Measurements from ENCODE around the gene ERICH6B. TPM values are rescaled to one million over a fixed set of nuclear protein-coding genes. Genes with fewer than 3 reads are reported as not detected.

The ERICH6B gene
- total RNA-seq, 2 donors from 2014 or later, result not detected

GRCh38 chr13:45627656-45628055 lies 12.1 kb upstream of the ERICH6B start:
- H3K9me3 ChIP-seq, result no peaks in the 10 kb centered on the region
- no peaks in the 10 kb centered on the region for H3K36me3 ChIP-seq
- no peak overlapping the region for H3K27ac ChIP-seq
- H3K4me1 ChIP-seq (ENCODE audit: control insufficient read depth in 1 of 2, low read depth in 2 of 2), result no peaks in the 10 kb centered on the region
- DNase-seq (ENCODE audit: low spot score) (no peak), ATAC-seq (ENCODE audit: insufficient number of reproducible peaks, low FRiP score, low read depth) (no peak)
- no peaks in the 10 kb centered on the region for H3K27me3 ChIP-seq (replicated peaks; ENCODE audit: insufficient read depth)
- H3K4me3 ChIP-seq, result no peak overlapping the region
- no peak for TF ChIP-seq CTCF (IDR thresholded peaks at IDR 0.05)

GRCh38 chr13:45626731-45627374 lies 11.3 kb upstream of the ERICH6B start:
- Histone ChIP-seq H3K27me3 (replicated peaks; ENCODE audit: insufficient read depth) (no peaks in the 10 kb centered on the region), H3K27ac (no peak overlapping the region), H3K4me3 (no peak overlapping the region), H3K4me1 (ENCODE audit: control insufficient read depth in 1 of 2, low read depth in 2 of 2) (no peaks in the 10 kb centered on the region), H3K36me3 (no peaks in the 10 kb centered on the region), H3K9me3 (no peaks in the 10 kb centered on the region)
- no peak for DNase-seq (ENCODE audit: low spot score)
- TF ChIP-seq CTCF (IDR thresholded peaks at IDR 0.05), result no peak
- ATAC-seq (ENCODE audit: insufficient number of reproducible peaks, low FRiP score, low read depth), result no peak

- ATAC-seq (ENCODE audit: insufficient number of reproducible peaks, low FRiP score, low read depth), result no peak
- no peaks in the 10 kb centered on the region for H3K36me3 ChIP-seq
These were observed 8.1 kb upstream of the ERICH6B start for GRCh38 chr13:45623516-45624090.

GRCh38 chr13:45621950-45622349 lies 6.4 kb upstream of the ERICH6B start:
- Histone ChIP-seq H3K4me1 (ENCODE audit: control insufficient read depth in 1 of 2, low read depth in 2 of 2) (no peaks in the 10 kb centered on the region), H3K9me3 (no peaks in the 10 kb centered on the region), H3K4me3 (no peak overlapping the region), H3K27me3 (replicated peaks; ENCODE audit: insufficient read depth) (no peaks in the 10 kb centered on the region), H3K27ac (no peak overlapping the region), H3K36me3 (no peaks in the 10 kb centered on the region)
- DNase-seq (ENCODE audit: low spot score), result no peak
- TF ChIP-seq CTCF (IDR thresholded peaks at IDR 0.05), result no peak
- ATAC-seq (ENCODE audit: insufficient number of reproducible peaks, low FRiP score, low read depth), result no peak

More at GRCh38 chr13:45623516-45624090, 8.1 kb upstream of the ERICH6B start:
- no peak for TF ChIP-seq CTCF (IDR thresholded peaks at IDR 0.05)
- Histone ChIP-seq H3K4me3 (no peak overlapping the region), H3K4me1 (ENCODE audit: control insufficient read depth in 1 of 2, low read depth in 2 of 2) (no peaks in the 10 kb centered on the region), H3K27me3 (replicated peaks; ENCODE audit: insufficient read depth) (no peaks in the 10 kb centered on the region), H3K27ac (no peak overlapping the region), H3K9me3 (no peaks in the 10 kb centered on the region)
- no peak for DNase-seq (ENCODE audit: low spot score)

- H3K27ac ChIP-seq, result no peak overlapping the region
- H3K4me1 ChIP-seq (ENCODE audit: control insufficient read depth in 1 of 2, low read depth in 2 of 2), result no peaks in the 10 kb centered on the region
- H3K36me3 ChIP-seq, result no peaks in the 10 kb centered on the region
- H3K4me3 ChIP-seq, result no peak overlapping the region
- TF ChIP-seq CTCF (IDR thresholded peaks at IDR 0.05), result no peak
- no peak for DNase-seq (ENCODE audit: low spot score)
- H3K27me3 ChIP-seq (replicated peaks; ENCODE audit: insufficient read depth), result no peaks in the 10 kb centered on the region
- ATAC-seq (ENCODE audit: insufficient number of reproducible peaks, low FRiP score, low read depth), result no peak
- no peaks in the 10 kb centered on the region for H3K9me3 ChIP-seq
These were observed 7.6 kb downstream of the ERICH6B start for GRCh38 chr13:45607931-45608330.
